GM12875 (cell line): ENCODE results near the gene PRKAG2.

Experiments
- H3K4me3 ChIP-seq: one replicate; pipeline ENCODE4 v1.5.1; 2011; ENCODE audit warnings: low read depth, low read length, control low read depth
- CTCF ChIP-seq: IDR thresholded peaks from 2 replicates; pipeline ENCODE4 v1.5.1; 2011; ENCODE audit warnings: low read depth, mild to moderate bottlenecking, control low read depth, inconsistent platforms, low read length, moderate library complexity, borderline replicate concordance; ENCODE audit not compliant: insufficient read depth

Gene PRKAG2

DNA sequence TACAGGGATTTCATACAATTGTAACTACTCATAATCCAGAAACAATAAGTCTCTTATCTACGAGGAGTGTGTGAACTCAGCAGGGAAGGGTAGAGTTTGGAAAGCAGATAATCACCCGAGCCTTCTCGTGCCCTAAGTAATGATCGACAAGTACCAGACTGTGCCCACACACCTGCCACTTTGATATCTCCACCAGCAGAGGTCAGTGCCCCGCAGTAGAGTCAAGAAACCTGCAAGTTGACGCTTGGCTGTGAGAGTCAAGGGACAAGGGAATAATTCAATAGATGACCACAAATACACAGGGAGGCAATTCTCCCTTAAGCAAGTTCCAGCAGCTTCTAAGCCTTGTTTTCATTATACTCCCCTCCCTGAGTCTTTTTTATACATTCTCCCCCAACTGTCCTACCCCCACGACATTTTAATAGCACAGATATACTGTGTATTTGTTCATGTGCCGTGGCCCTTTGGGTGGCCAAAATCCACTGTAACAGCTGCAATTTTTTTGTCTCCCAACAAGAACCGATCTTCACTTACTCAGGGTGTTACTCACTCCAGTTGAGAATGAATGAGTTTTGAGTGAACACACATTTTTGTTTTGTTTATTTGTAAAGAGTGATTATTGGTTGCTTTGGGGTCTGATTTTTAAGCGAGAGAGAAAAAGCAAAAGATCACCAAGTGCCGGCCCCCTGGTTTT lies 250.3 kb downstream of the PRKAG2 start:
- TF ChIP-seq CTCF: no peak
- H3K4me3 ChIP-seq: no peak overlapping the region

DNA sequence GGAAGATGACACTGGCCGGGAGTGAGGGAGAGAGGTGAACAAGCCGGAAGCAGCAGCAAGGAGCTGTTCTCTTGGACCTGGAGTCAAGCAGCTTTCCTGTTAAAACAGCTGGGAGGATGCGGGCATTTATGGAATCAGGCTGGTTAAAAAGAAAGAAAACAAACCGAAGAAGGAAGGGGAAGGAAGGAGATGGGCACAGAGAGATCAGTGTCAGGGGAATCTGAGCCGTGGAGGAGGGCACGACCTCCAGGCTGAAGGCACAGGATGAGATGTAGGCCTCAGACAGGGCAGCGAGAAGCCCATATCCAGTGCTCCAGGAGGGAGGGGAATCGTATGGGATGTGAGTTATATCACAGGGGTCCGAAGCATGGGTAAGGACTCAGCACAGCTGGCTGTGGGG lies 251.3 kb downstream of the PRKAG2 start:
- H3K4me3 ChIP-seq: no peak overlapping the region
- no peak for TF ChIP-seq CTCF

DNA sequence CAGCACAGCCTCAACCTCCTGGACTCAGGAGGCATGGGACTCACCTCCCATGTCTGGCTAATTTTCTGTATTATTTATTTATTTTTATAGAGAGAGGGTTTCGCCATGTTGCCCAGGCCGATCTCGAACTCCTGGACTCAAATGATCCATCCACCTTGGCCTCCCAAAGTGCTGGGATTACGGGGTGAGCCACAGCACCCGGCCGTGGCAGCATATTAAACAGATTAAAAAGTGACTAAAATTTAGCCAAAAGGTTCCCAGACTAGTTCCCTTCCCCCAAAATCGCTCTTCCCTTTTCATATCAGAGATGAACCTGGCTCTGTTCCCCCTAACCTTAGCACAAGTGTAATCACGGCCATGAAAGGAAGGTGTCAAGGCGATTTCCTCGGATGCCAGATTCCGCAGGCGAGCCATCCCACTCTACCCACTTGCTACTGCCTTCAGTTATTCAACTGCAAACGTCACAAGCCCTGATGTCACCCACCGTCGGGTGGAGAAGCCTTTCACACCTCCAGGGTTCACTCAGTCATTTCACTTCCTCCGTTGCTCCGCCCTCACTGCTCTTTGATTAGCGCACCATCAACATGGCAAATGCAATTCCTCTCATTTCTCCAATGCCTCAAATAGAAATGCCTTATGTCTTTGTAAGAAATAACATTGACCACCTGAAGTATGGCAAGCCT lies 252.5 kb downstream of the PRKAG2 start:
- TF ChIP-seq CTCF: no peak
- no peak overlapping the region for H3K4me3 ChIP-seq

DNA sequence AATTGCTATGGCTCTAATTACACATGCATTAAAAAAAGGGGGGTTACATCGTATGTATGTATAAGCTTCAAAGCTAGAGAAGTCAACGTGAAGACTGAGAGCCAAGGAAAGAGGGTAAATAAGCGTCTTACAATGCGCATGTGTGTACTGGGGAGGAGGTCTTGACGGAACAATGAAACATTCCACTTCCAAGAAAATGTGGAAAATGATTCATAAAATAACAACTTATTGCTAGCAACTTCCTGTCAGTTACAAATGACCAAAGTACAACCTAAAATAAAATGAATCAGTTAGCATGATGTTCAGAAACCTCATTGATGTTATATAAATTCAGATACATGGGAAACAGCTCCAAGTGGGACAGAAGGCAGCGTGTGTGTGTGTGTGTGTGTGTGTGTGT lies 253.1 kb downstream of the PRKAG2 start:
- no peak overlapping the region for H3K4me3 ChIP-seq
- no peak for TF ChIP-seq CTCF

GRCh38 chr7:151621961-151622360 lies 255.0 kb downstream of the PRKAG2 start:
- no peak for TF ChIP-seq CTCF

GRCh38 chr7:151616443-151617213 lies 260.3 kb downstream of the PRKAG2 start:
- no peak for TF ChIP-seq CTCF
- no peak overlapping the region for H3K4me3 ChIP-seq

More at GRCh38 chr7:151621961-151622360, 255.0 kb downstream of the PRKAG2 start:
- no peak overlapping the region for H3K4me3 ChIP-seq
